Gastrocnemius medialis (tissue), 4 donors: ENCODE results near the gene SLC25A23.

Experiments
- POLR2A ChIP-seq, 2 donors: fragments of 450-650 bp; IDR thresholded peaks; one replicate each; pipeline ENCODE4 v1.6.1; 2017; ENCODE audit warnings: antibody characterized with exemption in 2 of 2, mild to moderate bottlenecking in 2 of 2, moderate library complexity in 2 of 2
- TF ChIP-seq, protein P1 (sequence below), 5 experiments: fragments of 450-650 bp in 3 of 5; fragments of 200-600 bp in 2 of 5; sonication (generic) in 2 of 5; IDR thresholded peaks in 4 of 5; conservative IDR thresholded peaks in 1 of 5; 1 replicate in 4 of 5; 2 replicates in 1 of 5; pipeline ENCODE4 v1.5.1; 2016 to 2019; ENCODE audit warnings: antibody characterized with exemption in 5 of 5, mild to moderate bottlenecking in 3 of 5, moderate library complexity in 3 of 5

DNA sequence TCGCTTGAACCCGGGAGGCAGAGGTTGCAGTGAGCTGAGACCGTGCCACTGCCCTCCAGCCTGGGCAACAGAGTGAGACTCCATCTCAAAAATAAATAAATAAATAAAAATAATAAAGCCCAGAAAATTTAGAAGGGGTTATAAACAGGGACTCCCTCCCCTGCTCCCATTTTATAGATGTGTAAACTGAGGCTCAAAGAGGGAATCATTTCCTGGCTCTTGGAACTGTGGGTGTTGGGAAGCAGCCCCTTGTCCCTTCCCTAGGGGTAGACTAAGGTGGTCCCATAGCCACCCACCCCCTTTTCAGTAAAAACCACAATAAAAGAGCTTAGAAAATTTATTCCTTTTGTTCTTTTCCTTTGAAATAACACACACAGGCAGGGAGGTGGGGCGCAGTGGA is 19.8 kb downstream of the SLC25A23 start:
- TF ChIP-seq, protein P1, sequence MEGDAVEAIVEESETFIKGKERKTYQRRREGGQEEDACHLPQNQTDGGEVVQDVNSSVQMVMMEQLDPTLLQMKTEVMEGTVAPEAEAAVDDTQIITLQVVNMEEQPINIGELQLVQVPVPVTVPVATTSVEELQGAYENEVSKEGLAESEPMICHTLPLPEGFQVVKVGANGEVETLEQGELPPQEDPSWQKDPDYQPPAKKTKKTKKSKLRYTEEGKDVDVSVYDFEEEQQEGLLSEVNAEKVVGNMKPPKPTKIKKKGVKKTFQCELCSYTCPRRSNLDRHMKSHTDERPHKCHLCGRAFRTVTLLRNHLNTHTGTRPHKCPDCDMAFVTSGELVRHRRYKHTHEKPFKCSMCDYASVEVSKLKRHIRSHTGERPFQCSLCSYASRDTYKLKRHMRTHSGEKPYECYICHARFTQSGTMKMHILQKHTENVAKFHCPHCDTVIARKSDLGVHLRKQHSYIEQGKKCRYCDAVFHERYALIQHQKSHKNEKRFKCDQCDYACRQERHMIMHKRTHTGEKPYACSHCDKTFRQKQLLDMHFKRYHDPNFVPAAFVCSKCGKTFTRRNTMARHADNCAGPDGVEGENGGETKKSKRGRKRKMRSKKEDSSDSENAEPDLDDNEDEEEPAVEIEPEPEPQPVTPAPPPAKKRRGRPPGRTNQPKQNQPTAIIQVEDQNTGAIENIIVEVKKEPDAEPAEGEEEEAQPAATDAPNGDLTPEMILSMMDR (IDR thresholded peaks at IDR 0.05 in 4 of 5, conservative IDR thresholded peaks at IDR 0.05 in 1 of 5), result no peak
- no peak for TF ChIP-seq POLR2A (IDR thresholded peaks at IDR 0.05)
